HepG2 (cell line): Measurements from ENCODE around the gene EEFSEC. TPM values are rescaled to one million over a fixed set of nuclear protein-coding genes. Genes with fewer than 3 reads are reported as not detected.

ENCODE experiments used
- ATF7-NPFF ChIP-seq: sonication (generic); formaldehyde crosslinking; IDR thresholded peaks from 2 replicates; pipeline ENCODE4 v1.8.1; 2023; ENCODE audit warnings: mild to moderate bottlenecking, low read depth, missing genetic modification reagents, moderate library complexity
- DNMT1 ChIP-seq: sonication (generic); formaldehyde crosslinking; IDR thresholded peaks from 2 replicates; pipeline ENCODE4 v1.5.1; 2020; ENCODE audit warnings: mild to moderate bottlenecking, missing genetic modification reagents
- ELF1 ChIP-seq: sonication (generic); formaldehyde crosslinking; IDR thresholded peaks from 2 replicates; pipeline ENCODE4 v1.4.0; 2020; ENCODE audit warnings: missing genetic modification reagents
- FOXC1 ChIP-seq: sonication (generic); formaldehyde crosslinking; IDR thresholded peaks from 2 replicates; pipeline ENCODE4 v1.8.0; 2022; ENCODE audit warnings: mild to moderate bottlenecking, missing genetic modification reagents, borderline replicate concordance
- HDAC1 ChIP-seq: sonication (generic); formaldehyde crosslinking; IDR thresholded peaks from 2 replicates; pipeline ENCODE4 v1.5.1; 2020; ENCODE audit warnings: mild to moderate bottlenecking, missing genetic modification reagents
- HHEX ChIP-seq: IDR thresholded peaks from 2 replicates; pipeline ENCODE4 v1.6.1; 2016; ENCODE audit warnings: control low read depth
- HOXA7 ChIP-seq: sonication (generic); formaldehyde crosslinking; IDR thresholded peaks from 2 replicates; pipeline ENCODE4 v1.8.1; 2022; ENCODE audit warnings: mild to moderate bottlenecking, missing genetic modification reagents, moderate library complexity
- IRF9 ChIP-seq: sonication (generic); formaldehyde crosslinking; IDR thresholded peaks from 2 replicates; pipeline ENCODE4 v1.8.0; 2022; ENCODE audit warnings: missing genetic modification reagents, mild to moderate bottlenecking, borderline replicate concordance
- MED1 ChIP-seq: sonication (generic); formaldehyde crosslinking; IDR thresholded peaks from 2 replicates; pipeline ENCODE4 v1.4.0; 2020; ENCODE audit warnings: missing genetic modification reagents
- MTA1 ChIP-seq: sonication (generic); formaldehyde crosslinking; IDR thresholded peaks from 2 replicates; pipeline ENCODE4 v1.4.0; 2020; ENCODE audit warnings: missing genetic modification reagents, mild to moderate bottlenecking, borderline replicate concordance
- PTBP1 ChIP-seq: fragments of 200-400 bp; formaldehyde crosslinking; IDR thresholded peaks from 2 replicates; pipeline ENCODE4 v1.6.1; 2018; ENCODE audit warnings: low read length, low read depth; ENCODE audit not compliant: poor library complexity, severe bottlenecking
- RELA ChIP-seq: sonication (generic); formaldehyde crosslinking; IDR thresholded peaks from 2 replicates; pipeline ENCODE4 v1.4.0; 2020; ENCODE audit warnings: missing genetic modification reagents
- REPIN1 ChIP-seq: sonication (generic); formaldehyde crosslinking; IDR thresholded peaks from 2 replicates; pipeline ENCODE4 v1.8.0; 2022; ENCODE audit warnings: missing genetic modification reagents, low read depth, mild to moderate bottlenecking, borderline replicate concordance
- SP5 ChIP-seq: IDR thresholded peaks from 2 replicates; pipeline ENCODE4 v1.6.1; 2016; ENCODE audit warnings: low read depth, borderline replicate concordance
- SRF ChIP-seq: IDR thresholded peaks from 2 replicates; pipeline ENCODE4 v1.6.1; 2011; ENCODE audit warnings: mild to moderate bottlenecking, low read depth, low read length, moderate library complexity
- UBTF ChIP-seq: sonication (generic); formaldehyde crosslinking; IDR thresholded peaks from 2 replicates; pipeline ENCODE4 v1.4.0; 2020; ENCODE audit warnings: mild to moderate bottlenecking, missing genetic modification reagents
- ZNF18 ChIP-seq: sonication (generic); formaldehyde crosslinking; IDR thresholded peaks from 2 replicates; pipeline ENCODE4 v1.8.0; 2022; ENCODE audit warnings: mild to moderate bottlenecking, missing genetic modification reagents; ENCODE audit not compliant: insufficient replicate concordance
- ZNF343 ChIP-seq: sonication (generic); formaldehyde crosslinking; IDR thresholded peaks from 2 replicates; pipeline ENCODE4 v1.4.0; 2020; ENCODE audit warnings: mild to moderate bottlenecking, missing genetic modification reagents
- ZNF354B ChIP-seq: sonication (generic); formaldehyde crosslinking; IDR thresholded peaks from 2 replicates; pipeline ENCODE4 v1.8.0; 2022; ENCODE audit warnings: mild to moderate bottlenecking, missing genetic modification reagents
- ZNF496 ChIP-seq: sonication (generic); formaldehyde crosslinking; IDR thresholded peaks from 2 replicates; pipeline ENCODE4 v1.8.1; 2023; ENCODE audit warnings: mild to moderate bottlenecking, moderate library complexity, missing genetic modification reagents; ENCODE audit not compliant: insufficient replicate concordance
- ZNF614 ChIP-seq: IDR thresholded peaks from 2 replicates; pipeline ENCODE4 v1.6.1; 2018; ENCODE audit warnings: missing biosample characterization, missing genetic modification reagents, inconsistent platforms, borderline replicate concordance
- ZNF776 ChIP-seq: sonication (generic); formaldehyde crosslinking; IDR thresholded peaks from 2 replicates; pipeline ENCODE4 v1.4.0; 2020; ENCODE audit warnings: mild to moderate bottlenecking, missing genetic modification reagents
- ZNF800 ChIP-seq: sonication (generic); formaldehyde crosslinking; IDR thresholded peaks from 2 replicates; pipeline ENCODE4 v1.4.0; 2020; ENCODE audit warnings: missing genetic modification reagents
- ZSCAN25 ChIP-seq: sonication (generic); formaldehyde crosslinking; IDR thresholded peaks from 2 replicates; pipeline ENCODE4 v1.8.0; 2022; ENCODE audit warnings: mild to moderate bottlenecking, missing genetic modification reagents
- polyA plus RNA-seq, 8 experiments: library from polyadenylated mRNA; depleted of rRNA in 3 of 8; stranded (reverse) in 7 of 8; unstranded in 1 of 8; fragments of >200 nt; fragmentation: Illumina TruSeq in 4 of 8; extraction: Trizol in 4 of 8; gene quantifications; 2 replicates each; pipeline versions ENCODE4 v1.2.1 to v1.2.3, GENCODE V29; 2011 to 2016; ENCODE audit warnings: low read depth in 4 of 8, missing spikeins in 1 of 8, mixed read lengths in 1 of 8; ENCODE audit not compliant: insufficient read depth in 1 of 8
- total RNA-seq, 5 experiments: library from RNA; depleted of rRNA; stranded (reverse); fragments of >200 nt; fragmentation: Illumina TruSeq; extraction: Trizol; gene quantifications; 2 replicates each; pipeline ENCODE4 v1.2.3, GENCODE V29; 2016; ENCODE audit warnings: low read depth in 1 of 5

Gene EEFSEC
- total and polyA plus RNA-seq, 2 of the 13 experiments (the other 11 are each of a cell fraction or from before 2014, with no cell fraction given) = 6.4 to 24.2 TPM

GRCh38 chr3:128359846-128360642 lies 206.8 kb downstream of the EEFSEC start (continued):
- TF ChIP-seq HOXA7 (no peak), ZNF800 (no peak), ZNF354B (CRISPR knock-in tag) (no peak), ZNF496 (CRISPR knock-in tag) (no peak), ZNF343 (CRISPR knock-in tag) (no peak), ELF1 (no peak), ZNF614 (CRISPR knock-in tag) (no peak), RELA (CRISPR knock-in tag) (no peak), MTA1 (CRISPR knock-in tag) (peak; percentile 34; the same call in 1 of the 2 replicates), REPIN1 (CRISPR knock-in tag) (0 out of 2 replicates have a peak, but pooled peaks have one; percentile 14), UBTF (CRISPR knock-in tag) (no peak), SRF (no peak), DNMT1 (CRISPR knock-in tag) (no peak), ZSCAN25 (CRISPR knock-in tag) (no peak), ATF7-NPFF (CRISPR knock-in tag) (no peak), MED1 (CRISPR knock-in tag) (no peak), HDAC1 (CRISPR knock-in tag) (no peak), FOXC1 (CRISPR knock-in tag) (no peak), IRF9 (CRISPR knock-in tag) (peak; percentile 24; the same call in 1 of the 2 replicates), PTBP1 (no peak), HHEX (no peak), SP5 (no peak), ZNF18 (no peak), ZNF776 (CRISPR knock-in tag) (no peak)
